NCI-H748 (cell line): Measurements from ENCODE around the gene ATP5PB.

Experiments used
- DNase-seq: peaks from one replicate; lab custom pipeline; 2025; ENCODE audit not compliant: unreplicated experiment; lab: John Stamatoyannopoulos, UW

ATP5PB gene

GRCh38 chr1:111506561-111506960 lies 57.3 kb downstream of the ATP5PB start:
- no peak for DNase-seq

- no peak for DNase-seq
These were observed 58.3 kb downstream of the ATP5PB start for GRCh38 chr1:111507411-111508201.

GRCh38 chr1:111509997-111510375 lies 60.7 kb downstream of the ATP5PB start:
- DNase-seq, result no peak

- no peak for DNase-seq
These were observed 62.1 kb downstream of the ATP5PB start for GRCh38 chr1:111511370-111511769.
